ENCODE results near the gene JMJD1C.

Gene JMJD1C

DNA sequence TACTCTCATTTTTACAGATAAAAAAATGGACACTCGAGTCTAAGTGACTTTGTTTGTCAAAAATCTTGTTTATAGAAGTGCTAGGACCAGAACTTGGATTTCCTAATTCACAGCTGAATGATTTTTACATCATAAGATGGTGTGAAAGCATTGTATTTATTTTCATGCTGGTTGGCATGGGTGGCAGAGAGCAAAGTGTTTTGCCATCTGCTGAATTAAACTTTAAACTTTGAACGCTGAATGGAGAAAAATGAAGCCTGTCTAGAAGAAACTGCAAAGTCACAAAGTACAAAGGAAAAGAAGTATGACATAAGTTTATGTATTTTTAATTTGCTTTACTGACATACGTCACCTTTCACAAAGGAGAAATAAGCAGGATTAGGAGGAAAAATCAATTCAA is 190.7 kb downstream of the JMJD1C start:
- in situ Hi-C loops (cut with MboI; ENCODE audit: low sequenced_read_pairs, unreplicated experiment): no loop called here
- DNase-seq (ENCODE audit: low spot score): no peak
- TF ChIP-seq, protein P1, sequence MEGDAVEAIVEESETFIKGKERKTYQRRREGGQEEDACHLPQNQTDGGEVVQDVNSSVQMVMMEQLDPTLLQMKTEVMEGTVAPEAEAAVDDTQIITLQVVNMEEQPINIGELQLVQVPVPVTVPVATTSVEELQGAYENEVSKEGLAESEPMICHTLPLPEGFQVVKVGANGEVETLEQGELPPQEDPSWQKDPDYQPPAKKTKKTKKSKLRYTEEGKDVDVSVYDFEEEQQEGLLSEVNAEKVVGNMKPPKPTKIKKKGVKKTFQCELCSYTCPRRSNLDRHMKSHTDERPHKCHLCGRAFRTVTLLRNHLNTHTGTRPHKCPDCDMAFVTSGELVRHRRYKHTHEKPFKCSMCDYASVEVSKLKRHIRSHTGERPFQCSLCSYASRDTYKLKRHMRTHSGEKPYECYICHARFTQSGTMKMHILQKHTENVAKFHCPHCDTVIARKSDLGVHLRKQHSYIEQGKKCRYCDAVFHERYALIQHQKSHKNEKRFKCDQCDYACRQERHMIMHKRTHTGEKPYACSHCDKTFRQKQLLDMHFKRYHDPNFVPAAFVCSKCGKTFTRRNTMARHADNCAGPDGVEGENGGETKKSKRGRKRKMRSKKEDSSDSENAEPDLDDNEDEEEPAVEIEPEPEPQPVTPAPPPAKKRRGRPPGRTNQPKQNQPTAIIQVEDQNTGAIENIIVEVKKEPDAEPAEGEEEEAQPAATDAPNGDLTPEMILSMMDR (IDR thresholded peaks at IDR 0.05; ENCODE audit: borderline replicate concordance, control extremely low read depth, extremely low read depth, insufficient read depth, missing control alignments): no peak

DNA sequence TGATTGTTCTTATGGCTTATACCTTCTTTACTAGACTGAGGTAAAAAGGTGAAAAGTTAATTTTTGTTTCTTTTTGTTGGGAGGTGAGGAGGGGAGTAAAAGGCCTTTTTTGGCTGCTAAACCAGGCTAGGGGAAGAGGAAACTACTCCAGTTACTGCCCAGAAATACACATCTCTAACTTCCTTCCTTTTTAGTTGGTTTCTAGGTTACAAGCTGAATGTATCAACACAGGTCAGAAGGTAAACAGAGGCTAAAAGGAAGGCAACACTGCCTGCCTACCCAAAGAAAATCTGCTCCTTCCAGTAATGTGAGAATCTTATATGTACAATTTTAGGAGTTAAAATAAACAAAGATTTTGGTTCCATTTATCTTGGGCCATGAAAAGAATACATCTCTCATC is 192.2 kb downstream of the JMJD1C start:
- DNase-seq (ENCODE audit: low spot score): no peak
- in situ Hi-C loops (cut with MboI; ENCODE audit: low sequenced_read_pairs, unreplicated experiment): no loop called here
- TF ChIP-seq, protein P1 (IDR thresholded peaks at IDR 0.05; ENCODE audit: borderline replicate concordance, control extremely low read depth, extremely low read depth, insufficient read depth, missing control alignments): no peak

DNA sequence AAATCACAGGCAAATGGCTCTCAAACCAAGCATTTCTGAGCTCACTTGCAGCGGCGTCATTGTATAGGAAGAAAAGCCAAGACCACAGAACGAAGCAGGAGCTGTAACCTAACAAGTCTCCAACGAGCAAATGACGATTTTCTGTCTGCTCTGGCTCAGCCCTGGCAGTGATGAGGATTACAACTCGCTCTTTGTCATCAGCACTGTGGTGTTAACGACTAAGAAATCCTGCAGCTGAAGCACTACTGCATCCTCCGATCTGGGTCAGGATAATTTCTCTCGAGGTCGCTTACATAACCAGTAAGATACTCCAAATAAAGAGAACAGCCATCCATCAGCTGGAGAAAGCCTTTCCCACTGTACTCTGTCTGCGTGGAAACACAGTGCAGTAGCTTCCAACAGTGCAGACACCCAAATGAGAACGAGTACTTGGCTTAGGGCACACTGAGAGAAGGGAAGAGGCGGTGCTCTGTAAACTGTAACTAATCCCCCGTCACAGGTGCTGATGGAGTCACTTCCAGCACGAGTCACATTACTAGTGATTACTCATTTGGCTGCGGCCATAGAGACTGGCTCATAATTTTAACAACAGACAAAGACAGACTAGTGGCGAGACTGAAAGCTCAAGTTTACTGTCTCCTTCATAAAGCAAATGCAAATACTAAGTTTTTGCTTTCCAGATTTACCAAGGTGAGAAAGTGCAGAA is 196.8 kb downstream of the JMJD1C start:
- DNase-seq (ENCODE audit: low spot score): peak; percentile 69
- in situ Hi-C loops (cut with MboI; ENCODE audit: low sequenced_read_pairs, unreplicated experiment): no loop called here
- TF ChIP-seq, protein P1 (IDR thresholded peaks at IDR 0.05; ENCODE audit: borderline replicate concordance, control extremely low read depth, extremely low read depth, insufficient read depth, missing control alignments): no peak

DNA sequence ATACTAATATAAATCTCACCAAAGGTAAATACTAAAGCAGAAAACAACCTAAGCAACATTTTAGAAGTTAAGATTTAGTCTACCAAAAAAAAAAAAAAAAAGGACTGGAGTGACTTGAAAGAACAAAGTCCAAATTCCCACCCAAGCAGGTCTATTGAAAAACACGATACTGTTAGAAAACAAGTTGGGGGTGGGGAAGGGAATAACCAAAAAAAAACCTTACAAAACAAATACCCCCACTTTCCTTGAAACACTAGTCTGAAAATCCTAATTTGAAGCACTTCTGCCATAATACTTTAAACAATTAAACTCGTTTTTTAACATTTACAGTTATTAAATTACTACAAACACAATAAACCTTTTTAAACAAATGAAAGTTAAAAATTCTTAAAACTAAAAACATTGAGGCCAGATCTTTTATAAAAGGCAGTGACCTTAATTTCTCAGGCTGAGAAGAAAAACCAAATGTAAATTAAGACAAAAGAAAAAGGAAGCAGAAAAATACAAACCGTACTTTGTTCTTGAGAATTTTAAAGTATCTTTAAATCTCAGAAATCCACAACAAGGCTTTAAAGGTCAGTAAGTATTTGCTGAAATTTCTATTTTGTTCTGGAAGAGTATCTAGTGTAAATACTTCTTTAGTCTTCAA is 197.5 kb downstream of the JMJD1C start:
- TF ChIP-seq, protein P1 (IDR thresholded peaks at IDR 0.05; ENCODE audit: borderline replicate concordance, control extremely low read depth, extremely low read depth, insufficient read depth, missing control alignments): no peak
- in situ Hi-C loops (cut with MboI; ENCODE audit: low sequenced_read_pairs, unreplicated experiment): no loop called here
- no peak for DNase-seq (ENCODE audit: low spot score)

DNA sequence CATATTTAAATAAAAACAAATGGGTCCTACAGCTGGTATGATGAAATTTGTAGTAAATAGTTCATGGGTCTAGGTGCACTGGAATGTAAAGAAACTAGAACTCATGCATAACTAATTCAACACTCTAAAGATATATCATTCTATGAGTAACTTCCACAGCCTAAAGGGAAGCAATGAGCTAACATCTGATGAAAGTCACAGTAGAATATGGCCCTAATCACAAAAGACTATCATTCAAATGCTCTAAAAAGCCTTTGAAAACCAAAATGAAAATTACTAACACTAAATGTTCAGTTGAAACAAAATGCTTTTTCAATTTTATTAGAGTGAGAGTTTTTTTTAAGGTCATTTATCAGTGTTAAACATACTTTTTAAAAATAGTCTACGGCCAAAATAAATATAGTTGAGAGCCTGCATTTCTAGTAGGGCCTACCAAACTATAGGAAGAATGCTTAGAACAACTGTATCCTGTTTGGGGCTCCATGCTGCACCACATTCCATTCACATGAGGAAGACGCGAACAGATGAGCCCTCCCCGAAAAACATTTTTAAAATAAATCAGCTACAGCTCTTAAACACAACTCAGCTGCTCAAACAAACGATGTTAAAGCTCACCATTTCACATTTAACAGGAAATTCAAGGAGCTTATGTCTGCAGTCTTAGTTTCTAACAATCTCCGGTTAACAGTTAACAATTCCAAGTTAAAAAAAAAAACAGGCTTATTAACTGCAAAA is 198.2 kb downstream of the JMJD1C start:
- DNase-seq (ENCODE audit: low spot score): no peak
- TF ChIP-seq, protein P1 (IDR thresholded peaks at IDR 0.05; ENCODE audit: borderline replicate concordance, control extremely low read depth, extremely low read depth, insufficient read depth, missing control alignments): no peak
- in situ Hi-C loops (cut with MboI; ENCODE audit: low sequenced_read_pairs, unreplicated experiment): no loop called here

DNA sequence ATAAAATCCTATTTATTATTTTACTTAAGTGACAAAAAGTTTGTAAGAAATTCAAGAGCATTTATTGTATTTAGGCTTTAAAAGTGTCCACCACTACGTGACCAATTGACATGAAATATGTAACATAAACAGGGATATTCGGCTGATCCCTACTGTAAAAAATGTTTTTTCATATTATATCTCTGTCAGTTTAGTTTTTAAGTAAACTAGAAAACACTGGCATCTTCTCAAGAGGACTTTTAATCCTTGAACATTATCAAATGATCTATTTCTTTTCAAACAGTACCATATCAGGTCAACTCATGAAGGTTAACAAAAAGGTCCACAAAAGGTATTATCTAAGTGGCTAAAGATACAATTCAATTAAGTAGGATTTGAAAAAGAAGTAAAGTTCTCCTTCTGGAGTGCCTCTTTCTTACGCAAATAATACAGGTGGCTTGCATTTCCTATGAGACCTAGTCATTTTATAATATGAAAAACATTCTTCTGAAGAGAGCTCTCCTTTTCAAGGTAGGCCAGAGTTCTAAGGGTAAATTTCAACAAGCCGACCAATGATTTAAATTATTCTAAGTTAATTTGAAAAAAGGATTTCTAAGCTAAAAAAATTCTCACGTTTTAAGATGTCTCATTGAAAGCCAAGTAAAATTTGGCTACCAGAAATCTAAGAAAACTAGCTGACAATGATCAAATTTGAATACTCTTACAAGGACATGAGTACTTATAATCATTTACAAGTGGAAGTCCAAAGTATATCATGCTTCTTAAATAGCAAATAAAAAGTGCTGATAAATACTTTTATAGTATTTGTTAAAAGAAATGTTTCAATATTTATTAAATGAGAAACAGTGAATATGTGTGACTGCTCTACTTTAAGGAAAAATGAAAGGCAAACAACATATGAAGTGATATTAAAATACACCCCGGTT is 199.1 kb downstream of the JMJD1C start:
- no peak for DNase-seq (ENCODE audit: low spot score)
- TF ChIP-seq, protein P1 (IDR thresholded peaks at IDR 0.05; ENCODE audit: borderline replicate concordance, control extremely low read depth, extremely low read depth, insufficient read depth, missing control alignments): no peak
- in situ Hi-C loops (cut with MboI; ENCODE audit: low sequenced_read_pairs, unreplicated experiment): no loop called here

Measured in GM13976 (cell line).